IMR-90 (cell line): ENCODE results near the gene IVNS1ABP. TPM values are rescaled to one million over a fixed set of nuclear protein-coding genes. Genes with fewer than 3 reads are reported as not detected.

ENCODE experiments used
- ATAC-seq: fragments of 200-7000 bp; cut with Tn5 transposase; 2 replicates; pipeline ENCODE4 v1.9.1; 2020; ENCODE audit warnings: low read depth, mild to moderate bottlenecking, moderate library complexity
- BruUV-seq: library from RNA; stranded (reverse); fragments of 400-500 nt; replicated peaks from 2 replicates; lab custom pipeline; 2021; lab: Mats Ljungman, UMichigan
- CTCF ChIA-PET: fragments of 300-600 bp; formaldehyde crosslinking; extraction: SDS; loops from one replicate; lab custom pipeline; 2021; ENCODE audit warnings: antibody characterized with exemption; lab: Yijun Ruan, JAX
- POLR2A ChIA-PET: fragments of 300-600 bp; sonication (Branson Sonifier 250); formaldehyde crosslinking; loops from one replicate; lab custom pipeline; 2022; ENCODE audit warnings: antibody characterized with exemption; ENCODE audit not compliant: unreplicated experiment; lab: Charles Lee
- DNase-seq: peaks from one replicate; pipeline ENCODE4 v3.0.0; 2013
- H2AFZ ChIP-seq: replicated peaks from 2 replicates; pipeline ENCODE3; 2013; ENCODE audit warnings: low read length, mild to moderate bottlenecking; ENCODE audit not compliant: poor library complexity
- H2AK5ac ChIP-seq: 2 replicates; pipeline ENCODE4 v1.6.1; 2013; ENCODE audit warnings: low read depth, low read length, inconsistent platforms
- H2AK9ac ChIP-seq: replicated peaks from 2 replicates; pipeline ENCODE3; 2013; ENCODE audit warnings: mild to moderate bottlenecking, low read depth, low read length, moderate library complexity; ENCODE audit not compliant: poor library complexity
- H2BK120ac ChIP-seq: 2 replicates; pipeline ENCODE4 v1.6.1; 2013; ENCODE audit warnings: low read depth, low read length, inconsistent platforms
- H2BK15ac ChIP-seq: 3 replicates; pipeline ENCODE4 v1.6.1; 2013; ENCODE audit warnings: low read depth, low read length, inconsistent platforms
- H2BK20ac ChIP-seq: 2 replicates; pipeline ENCODE4 v1.6.1; 2013; ENCODE audit warnings: low read depth, mild to moderate bottlenecking, inconsistent platforms, low read length, moderate library complexity
- H2BK5ac ChIP-seq: 2 replicates; pipeline ENCODE4 v1.6.1; 2013; ENCODE audit warnings: mild to moderate bottlenecking, low read depth, low read length, inconsistent platforms; ENCODE audit not compliant: poor library complexity, severe bottlenecking
- H3K14ac ChIP-seq: replicated peaks from 2 replicates; pipeline ENCODE4 v1.6.1; 2013; ENCODE audit warnings: low read depth, low read length, inconsistent platforms
- H3K18ac ChIP-seq: 2 replicates; pipeline ENCODE4 v1.6.1; 2013; ENCODE audit warnings: low read depth, low read length, control low read depth
- H3K23ac ChIP-seq: 2 replicates; pipeline ENCODE4 v1.6.1; 2013; ENCODE audit warnings: low read depth, low read length, inconsistent platforms
- H3K27ac ChIP-seq: 2 replicates; pipeline ENCODE4 v1.5.1; 2013; ENCODE audit warnings: mild to moderate bottlenecking, control low read depth, low read length; ENCODE audit not compliant: insufficient read depth
- H3K27me3 ChIP-seq: 2 replicates; pipeline ENCODE4 v1.6.1; 2013; ENCODE audit warnings: low read length; ENCODE audit not compliant: control insufficient read depth, insufficient read depth
- H3K36me3 ChIP-seq: 2 replicates; pipeline ENCODE4 v1.6.1; 2013; ENCODE audit warnings: low read length, mixed read lengths; ENCODE audit not compliant: control insufficient read depth, insufficient read depth
- H3K4ac ChIP-seq: 2 replicates; pipeline ENCODE4 v1.6.1; 2013; ENCODE audit warnings: low read depth, low read length, inconsistent platforms
- H3K4me1 ChIP-seq: 2 replicates; pipeline ENCODE4 v1.6.1; 2013; ENCODE audit warnings: low read length, mixed read lengths; ENCODE audit not compliant: control insufficient read depth, insufficient read depth
- H3K4me2 ChIP-seq: 2 replicates; pipeline ENCODE4 v1.6.1; 2013; ENCODE audit warnings: low read depth, mild to moderate bottlenecking, control low read depth, low read length, moderate library complexity
- H3K4me3 ChIP-seq: 2 replicates; pipeline ENCODE4 v1.5.1; 2013; ENCODE audit warnings: low read depth, mild to moderate bottlenecking, control low read depth, low read length, moderate library complexity; ENCODE audit not compliant: insufficient read depth
- H3K56ac ChIP-seq: 2 replicates; pipeline ENCODE4 v1.6.1; 2013; ENCODE audit warnings: low read length, inconsistent platforms; ENCODE audit not compliant: insufficient read depth; ENCODE audit errors: extremely low read depth
- H3K79me1 ChIP-seq, 2 experiments: 2 replicates each; pipeline ENCODE4 v1.6.1; 2013; ENCODE audit warnings: low read length in 2 of 2, inconsistent platforms in 1 of 2, low read depth in 1 of 2
- H3K9ac ChIP-seq: 2 replicates; pipeline ENCODE4 v1.6.1; 2013; ENCODE audit warnings: low read depth, low read length, control low read depth
- H3K9me1 ChIP-seq: 2 replicates; pipeline ENCODE4 v1.6.1; 2013; ENCODE audit warnings: low read length, inconsistent platforms; ENCODE audit not compliant: insufficient read depth
- H3K9me3 ChIP-seq: 2 replicates; pipeline ENCODE4 v1.6.1; 2013; ENCODE audit warnings: low read length; ENCODE audit not compliant: control insufficient read depth, insufficient read depth
- H4K20me1 ChIP-seq: 2 replicates; pipeline ENCODE4 v1.6.1; 2013; ENCODE audit warnings: low read length, inconsistent platforms; ENCODE audit not compliant: insufficient read depth
- H4K5ac ChIP-seq: 2 replicates; pipeline ENCODE4 v1.6.1; 2013; ENCODE audit warnings: mild to moderate bottlenecking, low read depth, low read length, control low read depth
- H4K8ac ChIP-seq, 2 experiments: 2 replicates each; pipeline ENCODE4 v1.6.1; 2013; ENCODE audit warnings: low read depth in 2 of 2, low read length in 2 of 2, control low read depth in 1 of 2, inconsistent platforms in 1 of 2
- H4K91ac ChIP-seq: 2 replicates; pipeline ENCODE4 v1.6.1; 2013; ENCODE audit warnings: low read depth, low read length, inconsistent platforms; ENCODE audit not compliant: insufficient read depth
- RCOR1 ChIP-seq: IDR thresholded peaks from 2 replicates; pipeline ENCODE4 v1.6.1; 2012; ENCODE audit warnings: mild to moderate bottlenecking, low read length, improper control_type of control experiment; ENCODE audit not compliant: insufficient replicate concordance
- WGBS, 2 experiments: methylation state at CpG; one replicate each; pipeline versions ENCODE4 v1.1.5 to v1.1.7; 2013; ENCODE audit warnings: missing lambda C conversion rate in 2 of 2; ENCODE audit not compliant: insufficient read length in 1 of 2; ENCODE audit errors: extremely low coverage in 2 of 2; 5-methylcytosine and 5-hydroxymethylcytosine counted together
- dilution Hi-C: fragments of 300-500 bp; cut with HindIII; formaldehyde crosslinking; loops from one replicate; pipeline ENCODE4 v1.14.3; 2018; ENCODE audit warnings: low sequenced_read_pairs; ENCODE audit not compliant: unreplicated experiment
- in situ Hi-C: fragments of 300-500 bp; cut with MboI; formaldehyde crosslinking; loops from 3 replicates; pipeline ENCODE4 v1.14.3; 2019; ENCODE audit warnings: low sequenced_read_pairs, inconsistent platforms, mixed read lengths
- intact Hi-C: fragments of 100-400 bp; cut with micrococcal nuclease; formaldehyde crosslinking; loops from 2 replicates; pipeline ENCODE4 v1.10.0; 2022
- polyA plus RNA-seq, 3 experiments: library from polyadenylated mRNA; depleted of rRNA; stranded (reverse); fragments of >200 nt; gene quantifications; 2 replicates each; pipeline ENCODE4 v1.2.3, GENCODE V29; 2012; ENCODE audit warnings: low replicate concordance in 1 of 3
- total RNA-seq: library from RNA; depleted of rRNA; stranded (reverse); fragments of >200 nt; gene quantifications from 2 replicates; pipeline ENCODE4 v1.2.3, GENCODE V29; 2012

IVNS1ABP gene
- total and polyA plus RNA-seq, 2 of the 4 experiments (the other 2 are of a cell fraction), result 21.8 to 26.7 TPM

DNA sequence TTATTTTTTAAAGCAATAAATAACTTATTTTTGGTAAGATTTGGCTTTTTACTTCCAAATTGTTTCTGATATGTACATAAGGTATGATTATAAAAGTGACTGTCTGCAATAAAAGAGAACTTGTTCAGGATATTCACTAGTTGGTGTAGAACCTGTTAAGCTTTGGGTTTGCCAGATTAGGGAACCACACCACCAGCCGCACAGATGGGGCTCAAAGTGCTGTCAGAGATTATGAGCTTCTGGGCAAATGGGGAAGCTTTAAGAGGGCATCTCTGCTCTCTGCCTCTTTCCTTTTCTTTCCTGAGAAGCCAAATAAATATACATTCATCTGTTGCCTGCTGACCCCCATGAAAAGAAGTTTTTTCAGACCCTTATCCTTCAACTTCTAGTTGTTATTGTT is 25.4 kb downstream of the IVNS1ABP start:
- in situ Hi-C loops (no loop called here), intact Hi-C loops (no loop called here), dilution Hi-C loops (no loop called here)
- Histone ChIP-seq H2AK5ac (no peak overlapping the region), H3K4ac (no peak overlapping the region), H3K4me1 (no peaks in the 10 kb centered on the region), H3K14ac (no peak overlapping the region), H4K91ac (no peak overlapping the region), H4K5ac (no peak overlapping the region), H2BK20ac (no peak overlapping the region), H4K20me1 (no peaks in the 10 kb centered on the region), H2AK9ac (no peak overlapping the region), H3K18ac (no peak overlapping the region), H3K27me3 (no peaks in the 10 kb centered on the region), H3K9me1 (no peaks in the 10 kb centered on the region), H3K23ac (no peak overlapping the region), H2BK15ac (no peak overlapping the region), H3K56ac (no peak overlapping the region), H4K8ac (no peak overlapping the region), H2BK5ac (no peak overlapping the region), H3K4me3 (no peak overlapping the region), H2AFZ (no peak overlapping the region), H3K36me3 (peaks cover 1% of the 10 kb centered on the region; the same call in 1 of the 2 replicates), H3K79me1 (no peaks in the 10 kb centered on the region), H3K9me3 (no peaks in the 10 kb centered on the region), H2BK120ac (no peak overlapping the region), H3K9ac (no peak overlapping the region), H3K4me2 (no peak overlapping the region), H3K27ac (no peak overlapping the region)
- no TSS peak for BruUV-seq
- ChIA-PET CTCF (no interaction called here), POLR2A (no interaction called here)
- DNase-seq (no peak), ATAC-seq (no peak)
- no peak for TF ChIP-seq RCOR1
- no CpG with 5 or more reads among the region's 1 CpG for WGBS, 2 experiments
